Activated T-cell treated with anti-CD3 and anti-CD28 coated beads, Interleukin-2, amount 50 U/mL, for 48 hours (primary cell): Measurements from ENCODE around the gene SRCIN1.
A peak's percentile ranks its signal among the peaks of the same experiment; 100 is the strongest.

Experiments used
- DNase-seq, 2 experiments: peaks; one replicate each; pipeline ENCODE4 v3.0.0-alpha.2; 2020

The SRCIN1 gene

GRCh38 chr17:38561416-38562214 is 44.1 kb downstream of the SRCIN1 start:
- DNase-seq, result no peak

GRCh38 chr17:38560503-38561318 is 45.0 kb downstream of the SRCIN1 start:
- DNase-seq, result peak in 1 of 2 experiments; percentile 45

- no peak for DNase-seq
Measured at GRCh38 chr17:38559880-38560230, 45.9 kb downstream of the SRCIN1 start.

GRCh38 chr17:38559051-38559879 is 46.5 kb downstream of the SRCIN1 start:
- peak; percentile 90 to 94 for DNase-seq

GRCh38 chr17:38558728-38559050 is 47.1 kb downstream of the SRCIN1 start:
- DNase-seq, result no peak

GRCh38 chr17:38557836-38558727 is 47.7 kb downstream of the SRCIN1 start:
- DNase-seq, result peak; percentile 93 to 95

- no peak for DNase-seq
Measured at GRCh38 chr17:38557396-38557795, 48.4 kb downstream of the SRCIN1 start.

- DNase-seq, result no peak
Measured at GRCh38 chr17:38556239-38556638, 49.5 kb downstream of the SRCIN1 start.

- no peak for DNase-seq
Measured at GRCh38 chr17:38554430-38555350, 51.1 kb downstream of the SRCIN1 start.

GRCh38 chr17:38552343-38552742 is 53.4 kb downstream of the SRCIN1 start:
- DNase-seq, result no peak

- no peak for DNase-seq
Measured at GRCh38 chr17:38551121-38551520, 54.6 kb downstream of the SRCIN1 start.

- DNase-seq, result no peak
Measured at GRCh38 chr17:38550661-38551060, 55.1 kb downstream of the SRCIN1 start.

- DNase-seq, result no peak
Measured at GRCh38 chr17:38549285-38549684, 56.5 kb downstream of the SRCIN1 start.

- DNase-seq, result no peak
Measured at GRCh38 chr17:38547444-38547843, 58.3 kb downstream of the SRCIN1 start.

- DNase-seq, result no peak
Measured at GRCh38 chr17:38546396-38546795, 59.4 kb downstream of the SRCIN1 start.

- no peak for DNase-seq
Measured at GRCh38 chr17:38545531-38546225, 60.1 kb downstream of the SRCIN1 start.

- DNase-seq, result no peak
Measured at GRCh38 chr17:38544839-38545209, 60.9 kb downstream of the SRCIN1 start.

- DNase-seq, result no peak
Measured at GRCh38 chr17:38544175-38544838, 61.4 kb downstream of the SRCIN1 start.

- no peak for DNase-seq
Measured at GRCh38 chr17:38543403-38544174, 62.2 kb downstream of the SRCIN1 start.
